GM15510 (cell line): Measurements from ENCODE around the gene NADSYN1.

Experiments
- POLR2A ChIP-seq: IDR thresholded peaks from 3 replicates; pipeline ENCODE4 v1.6.1; 2011; ENCODE audit warnings: borderline replicate concordance; ENCODE audit not compliant: insufficient read length; ENCODE audit errors: extremely low read depth

Gene NADSYN1

DNA sequence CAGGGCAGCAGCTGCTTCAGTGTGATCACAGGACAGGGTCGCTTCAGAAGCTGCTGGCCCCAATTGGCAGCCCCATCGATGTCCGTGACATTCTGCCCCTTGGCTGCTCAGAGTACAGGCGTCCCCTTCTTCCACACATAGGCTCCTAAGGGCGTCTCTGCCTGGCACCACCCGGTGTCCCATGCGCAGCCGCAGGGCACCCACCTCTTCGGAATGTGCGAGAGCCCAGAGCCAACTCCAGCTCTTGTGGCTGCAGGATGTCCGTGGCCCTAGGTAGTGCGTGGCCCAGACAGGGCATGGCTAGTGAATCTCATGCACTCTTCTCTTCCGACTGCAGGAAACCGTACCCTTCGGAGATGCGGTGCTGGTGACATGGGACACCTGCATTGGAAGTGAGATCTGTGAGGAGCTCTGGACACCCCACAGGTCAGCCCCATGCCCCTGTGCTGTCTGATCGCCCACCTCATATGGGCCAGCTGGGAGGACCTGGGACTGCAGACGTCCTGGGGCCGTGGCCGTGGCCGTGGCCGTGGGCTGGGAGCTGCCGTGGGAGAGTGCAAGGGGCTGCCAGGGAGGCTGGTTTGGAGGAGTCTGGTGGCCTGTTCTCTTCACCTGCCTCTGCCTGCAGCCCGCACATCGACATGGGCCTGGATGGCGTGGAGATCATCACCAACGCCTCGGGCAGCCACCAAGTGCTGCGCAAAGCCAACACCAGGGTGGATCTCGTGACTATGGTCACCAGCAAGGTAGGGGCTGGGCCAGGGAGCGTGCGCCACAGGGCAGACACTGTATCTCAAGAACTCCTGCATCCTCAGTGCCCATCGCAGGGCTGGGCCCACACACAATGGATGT is 20.2 kb downstream of the NADSYN1 start:
- TF ChIP-seq POLR2A = no peak

DNA sequence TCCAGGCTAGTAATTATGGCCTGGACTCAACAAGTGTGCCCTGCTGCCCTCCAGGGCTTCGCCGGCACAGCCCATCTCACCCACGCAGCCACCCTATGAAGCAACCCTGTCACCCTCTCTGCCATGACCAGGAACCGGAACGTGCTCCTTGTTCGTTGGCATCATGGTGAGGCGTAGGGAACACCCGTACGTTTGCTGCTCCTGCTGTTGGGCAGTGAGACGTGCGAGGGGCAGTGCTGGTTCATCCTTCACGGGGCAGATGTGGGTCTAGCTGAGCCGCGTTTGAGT is 20.7 kb downstream of the NADSYN1 start:
- no peak for TF ChIP-seq POLR2A

DNA sequence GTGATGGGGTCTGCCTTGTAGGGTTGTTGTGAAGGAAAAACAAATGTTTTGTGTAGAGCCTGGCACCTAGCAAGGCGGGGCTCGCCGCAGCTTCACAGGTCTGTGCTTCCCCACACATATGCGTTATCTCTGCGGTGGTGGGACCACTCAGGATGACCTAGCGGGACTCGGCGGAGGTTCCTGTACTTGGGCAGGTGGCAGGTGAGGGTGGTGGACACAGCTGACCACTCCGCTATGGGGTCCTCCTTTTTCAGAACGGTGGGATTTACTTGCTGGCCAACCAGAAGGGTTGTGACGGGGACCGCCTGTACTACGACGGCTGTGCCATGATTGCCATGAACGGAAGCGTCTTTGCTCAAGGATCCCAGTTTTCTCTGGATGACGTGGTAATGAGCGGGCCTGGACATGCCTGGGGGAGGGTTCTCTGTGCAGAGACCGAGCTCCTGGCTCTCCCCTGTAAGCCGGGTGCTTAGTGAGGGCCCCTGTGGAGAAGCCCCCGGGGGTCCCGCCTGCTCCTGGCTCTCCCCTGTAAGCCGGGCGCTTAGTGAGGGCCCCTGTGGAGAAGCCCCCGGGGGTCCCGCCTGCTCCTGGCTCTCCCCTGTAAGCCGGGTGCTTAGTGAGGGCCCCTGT is 21.3 kb downstream of the NADSYN1 start:
- TF ChIP-seq POLR2A = no peak

DNA sequence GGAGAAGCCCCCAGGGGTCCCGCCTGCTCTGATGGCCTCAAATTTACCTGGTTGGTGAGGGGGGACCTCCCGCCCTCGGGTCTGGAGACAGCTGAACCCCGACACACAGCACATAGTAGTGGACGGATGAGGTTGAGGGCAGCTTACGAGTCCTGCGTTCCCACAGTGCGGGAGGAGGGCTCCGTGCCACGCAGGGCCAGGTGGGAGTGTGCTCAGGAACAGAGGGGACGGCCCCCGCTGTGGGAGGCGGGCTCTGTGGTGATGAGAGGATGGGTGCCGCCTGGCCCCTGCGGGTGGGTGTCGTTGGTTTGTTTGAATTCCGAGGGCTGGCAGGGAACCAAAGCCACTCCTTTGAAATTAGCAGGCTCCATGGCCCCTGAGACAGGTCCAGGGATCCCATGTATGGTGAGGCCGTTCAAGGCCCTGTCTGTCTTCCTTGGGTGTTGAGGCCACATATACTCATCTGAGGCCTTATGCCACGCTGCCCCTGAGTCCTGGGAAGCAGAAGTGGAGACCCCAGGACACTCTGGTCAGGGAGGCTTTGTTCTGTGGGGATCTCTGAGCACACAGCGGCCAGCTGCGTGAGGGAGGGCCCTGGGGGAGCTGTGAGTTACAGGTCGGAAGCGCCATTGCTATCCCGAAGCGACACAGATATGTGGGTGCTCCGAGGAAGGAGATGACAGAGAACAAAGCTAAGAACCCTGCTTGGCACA is 21.9 kb downstream of the NADSYN1 start:
- TF ChIP-seq POLR2A = no peak

DNA sequence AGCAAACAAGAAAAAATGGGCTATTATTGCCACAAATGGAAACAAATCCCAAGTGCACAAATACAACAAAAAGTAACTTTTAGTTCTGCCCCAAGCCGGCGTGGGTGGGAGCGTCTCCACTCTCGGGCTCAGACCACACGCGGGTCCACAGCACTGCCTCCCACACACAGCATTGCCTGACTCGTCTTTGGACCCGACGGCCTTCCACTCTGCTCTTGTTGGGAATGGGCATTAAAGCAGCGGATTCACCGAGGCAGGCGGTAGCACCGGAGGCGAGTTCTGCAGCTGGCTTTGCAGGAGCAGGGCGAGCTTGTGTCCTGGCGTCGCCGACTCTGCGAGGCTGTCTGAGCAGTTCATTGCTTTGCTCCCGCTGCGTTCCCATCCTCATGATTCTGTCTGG is 23.0 kb downstream of the NADSYN1 start:
- TF ChIP-seq POLR2A = no peak

DNA sequence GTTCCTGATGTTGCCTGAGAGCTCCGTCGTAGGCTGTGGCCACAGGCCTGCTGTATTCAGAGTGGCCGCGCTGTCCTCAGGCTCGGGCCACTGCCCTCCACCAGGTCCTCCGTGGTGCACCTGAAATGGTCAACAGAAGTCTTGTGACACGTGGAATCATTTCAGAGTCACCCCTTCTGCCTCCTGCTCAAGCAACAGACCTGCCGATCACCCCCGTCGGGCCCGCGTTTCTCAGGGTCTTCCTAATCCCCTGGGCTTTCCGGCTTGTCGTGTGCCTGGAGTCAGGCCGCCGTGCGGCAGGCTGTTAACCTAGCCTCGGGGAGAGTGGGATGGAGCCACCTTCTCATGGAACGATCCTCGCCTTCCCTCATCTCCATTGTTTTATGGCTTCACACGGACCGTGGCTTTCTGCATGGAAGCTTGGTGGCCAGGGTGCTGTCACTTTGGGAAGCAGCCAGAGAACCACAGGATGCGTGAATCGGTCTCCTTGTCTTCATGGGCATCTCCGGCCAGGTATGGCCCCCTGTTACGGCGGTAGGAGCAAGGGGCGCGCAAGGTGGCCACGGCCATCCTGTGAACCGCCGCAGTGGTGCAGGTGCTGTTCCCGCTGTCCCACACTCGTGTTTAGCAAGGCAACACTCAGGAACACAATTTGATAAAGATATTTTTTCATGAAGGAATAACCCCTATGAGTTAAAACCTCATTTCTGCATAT is 24.1 kb downstream of the NADSYN1 start:
- TF ChIP-seq POLR2A = no peak

DNA sequence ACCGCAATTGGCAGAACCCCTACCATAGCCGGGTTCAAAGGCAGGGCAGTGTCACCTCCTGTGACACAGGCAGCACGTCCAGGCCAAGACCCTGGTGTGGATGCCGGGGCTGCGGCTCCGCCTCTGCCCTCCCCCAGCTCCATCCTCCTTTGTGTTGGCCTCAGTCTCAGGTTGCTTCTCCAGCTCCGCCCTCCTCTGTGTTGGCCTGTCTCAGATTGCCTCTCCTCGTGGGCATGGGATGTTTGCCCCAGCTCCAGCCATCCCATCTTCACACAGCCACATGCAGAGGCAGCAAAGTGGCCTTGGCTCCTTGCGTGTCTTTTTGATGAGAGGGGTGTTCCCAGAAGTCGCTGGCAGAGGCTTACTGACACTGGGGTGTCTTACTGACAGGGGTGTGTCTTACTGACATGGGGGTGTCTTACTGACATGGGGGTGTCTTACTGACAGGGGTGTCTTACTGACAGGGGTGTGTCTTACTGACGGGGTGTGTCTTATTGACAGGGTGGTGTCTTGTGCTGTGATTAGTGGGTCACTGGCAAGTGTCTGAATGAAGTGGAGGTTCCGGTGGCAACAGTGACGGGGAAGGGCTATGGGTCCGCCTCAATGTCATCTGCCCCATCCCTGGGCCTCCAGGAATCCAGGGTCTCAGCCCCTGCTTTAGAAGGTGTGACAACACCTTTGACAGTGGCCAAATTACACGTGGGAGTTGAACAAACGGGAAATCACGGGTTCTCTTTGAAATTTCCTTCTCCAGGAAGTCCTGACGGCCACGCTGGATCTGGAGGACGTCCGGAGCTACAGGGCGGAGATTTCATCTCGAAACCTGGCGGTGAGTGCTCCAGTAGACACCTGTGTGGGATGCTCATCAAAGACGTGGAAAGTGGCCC is 24.9 kb downstream of the NADSYN1 start:
- TF ChIP-seq POLR2A = no peak

DNA sequence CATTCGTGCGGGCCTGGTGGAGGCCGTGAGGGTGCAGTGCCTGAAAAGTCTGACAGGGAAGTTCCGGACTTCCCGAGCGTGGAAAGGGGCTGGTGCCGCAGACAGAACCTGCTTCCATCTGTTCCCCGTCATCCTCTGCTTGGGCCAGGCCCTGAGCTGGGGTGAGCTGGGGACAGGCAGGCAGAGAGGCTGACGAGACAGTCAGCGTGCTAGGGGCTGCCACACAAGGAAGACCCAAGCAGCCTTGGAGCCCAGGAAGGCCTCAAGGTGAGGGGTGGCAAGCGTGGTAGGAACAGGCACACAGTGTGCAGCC is 25.5 kb downstream of the NADSYN1 start:
- no peak for TF ChIP-seq POLR2A

DNA sequence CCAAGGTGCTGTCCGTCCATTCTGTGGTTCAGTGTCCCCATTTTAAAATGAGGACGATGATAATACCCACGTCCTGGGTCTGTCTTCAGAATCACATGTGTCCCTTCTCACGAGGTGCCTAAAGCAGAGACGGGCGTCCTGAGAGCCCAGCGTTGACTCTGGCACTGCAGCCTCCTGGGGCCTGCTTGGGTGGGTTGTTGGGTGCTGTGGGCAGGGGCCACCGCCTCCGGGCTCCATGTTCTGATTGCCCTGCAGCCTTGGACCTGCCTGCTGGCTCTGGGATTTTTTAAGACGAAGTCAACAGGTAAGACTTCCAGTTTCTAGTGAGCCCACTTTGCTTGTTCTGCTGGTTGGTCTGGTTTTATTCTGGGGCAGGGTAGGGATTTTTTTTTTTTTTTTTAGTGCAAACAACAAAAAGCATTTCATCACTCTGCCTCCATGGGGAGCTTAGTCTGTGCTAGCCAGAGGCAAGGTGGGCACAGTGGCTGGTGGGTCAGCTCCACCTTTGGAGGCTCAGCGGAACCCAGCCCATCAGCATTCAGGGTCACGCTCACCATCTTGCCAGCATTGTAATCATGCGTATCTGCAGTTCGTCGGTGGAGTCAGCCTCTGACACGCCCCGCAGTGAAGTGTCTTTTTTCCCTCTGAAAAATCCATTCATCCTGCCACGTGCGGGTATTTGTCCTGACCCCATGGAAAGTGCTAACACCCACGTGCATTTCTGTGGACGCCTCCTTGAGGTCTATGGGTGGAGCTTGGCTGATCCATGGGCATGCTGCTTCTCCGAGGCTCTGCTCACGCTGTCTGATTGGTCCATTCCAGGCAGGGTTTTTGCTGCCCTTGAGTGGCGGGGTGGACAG is 28.3 kb downstream of the NADSYN1 start:
- no peak for TF ChIP-seq POLR2A

DNA sequence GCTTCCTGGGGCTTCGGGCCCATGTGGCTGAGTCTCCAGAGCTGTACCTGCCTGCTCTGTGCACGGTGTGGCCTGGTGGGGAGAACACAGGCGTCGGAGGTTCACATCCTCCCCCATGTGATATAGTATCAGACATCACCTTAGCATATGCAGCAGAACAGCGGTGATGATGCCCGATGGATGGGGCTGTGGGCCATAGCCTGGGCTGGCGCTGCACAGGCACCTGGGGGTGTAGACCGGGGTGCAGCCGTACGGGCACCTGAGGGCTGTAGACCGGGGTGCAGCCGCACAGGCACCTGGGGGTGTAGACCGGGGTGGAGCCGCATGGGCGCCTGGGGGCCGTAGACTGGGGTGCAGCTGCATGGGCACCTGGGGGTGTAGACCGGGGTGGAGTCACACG is 29.2 kb downstream of the NADSYN1 start:
- no peak for TF ChIP-seq POLR2A

DNA sequence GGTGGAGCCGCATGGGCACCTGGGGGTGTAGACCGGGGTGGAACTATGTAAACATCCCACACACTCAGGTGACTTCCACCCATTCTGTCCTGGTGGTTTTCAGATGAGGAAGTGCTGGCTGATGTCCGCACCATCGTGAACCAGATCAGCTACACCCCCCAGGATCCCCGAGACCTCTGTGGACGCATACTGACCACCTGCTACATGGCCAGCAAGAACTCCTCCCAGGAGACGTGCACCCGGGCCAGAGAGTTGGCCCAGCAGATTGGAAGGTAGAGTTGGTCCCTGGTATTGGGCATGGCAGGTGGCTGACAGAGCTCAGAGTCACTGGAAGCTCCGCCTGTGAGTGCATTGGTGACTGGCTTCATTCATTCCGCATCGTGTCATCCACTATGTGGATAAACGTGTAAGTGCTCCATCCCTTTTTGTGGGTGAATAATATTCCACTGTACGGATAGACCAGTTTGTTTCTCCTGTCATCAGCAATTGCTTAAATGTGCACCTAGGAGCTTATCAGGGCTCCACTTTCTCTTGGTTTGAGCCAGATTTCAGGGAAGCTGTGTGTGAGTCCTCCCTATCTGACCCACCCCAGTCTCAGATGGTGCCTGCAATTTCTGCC is 29.9 kb downstream of the NADSYN1 start:
- no peak for TF ChIP-seq POLR2A

DNA sequence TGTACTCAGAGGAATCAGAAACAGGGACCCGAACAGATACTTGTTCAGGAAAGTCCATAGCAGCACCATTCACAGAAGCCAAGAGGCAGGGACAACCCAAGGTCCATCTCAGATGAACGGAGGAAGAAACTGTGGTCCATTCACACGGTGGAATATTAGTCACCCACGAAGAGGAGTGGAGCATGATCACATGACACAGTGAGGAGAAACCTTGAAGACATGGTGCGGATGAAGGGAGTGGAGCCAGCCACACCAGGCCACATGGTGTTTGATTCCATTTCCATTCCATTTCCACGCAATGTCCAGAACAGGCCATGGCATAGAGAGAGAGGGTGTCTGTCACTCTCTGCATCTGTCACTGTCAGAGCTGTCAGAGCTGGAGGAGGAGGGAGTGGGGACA is 30.7 kb downstream of the NADSYN1 start:
- no peak for TF ChIP-seq POLR2A

DNA sequence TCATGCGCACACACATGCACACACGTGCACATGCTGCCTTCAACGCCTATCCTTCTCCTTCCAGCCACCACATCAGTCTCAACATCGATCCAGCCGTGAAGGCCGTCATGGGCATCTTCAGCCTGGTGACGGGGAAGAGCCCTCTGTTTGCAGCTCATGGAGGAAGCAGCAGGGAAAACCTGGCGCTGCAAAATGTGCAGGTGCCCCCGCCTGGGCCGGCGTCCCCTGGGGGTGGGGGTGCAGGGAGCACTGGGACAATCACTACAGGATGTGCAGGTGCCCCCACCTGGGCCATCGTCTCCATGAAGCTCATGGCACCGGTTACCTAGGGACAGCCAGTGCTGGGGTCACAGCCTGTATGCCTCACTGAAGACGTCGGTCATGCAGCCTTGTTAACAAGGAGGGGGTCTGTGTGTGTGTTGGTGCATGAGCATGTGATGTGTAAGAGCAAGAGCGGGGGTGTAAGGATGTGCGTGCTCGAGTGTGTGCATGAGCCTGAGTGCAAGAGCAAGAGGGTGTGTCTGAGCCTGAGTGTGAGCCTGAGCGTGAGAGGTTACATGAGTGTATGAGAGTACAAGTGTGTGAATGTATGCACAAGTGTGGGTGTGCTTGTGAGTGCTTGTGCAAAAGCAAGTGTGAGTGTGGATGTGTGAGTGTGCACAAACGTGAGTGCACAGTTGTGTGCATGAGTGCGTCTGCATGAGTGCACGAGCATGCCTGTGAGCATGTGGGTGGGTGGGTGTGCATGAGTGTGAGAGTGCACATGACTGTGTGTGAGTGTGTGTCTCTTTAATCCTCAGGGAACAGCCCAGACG is 31.5 kb downstream of the NADSYN1 start:
- no peak for TF ChIP-seq POLR2A

DNA sequence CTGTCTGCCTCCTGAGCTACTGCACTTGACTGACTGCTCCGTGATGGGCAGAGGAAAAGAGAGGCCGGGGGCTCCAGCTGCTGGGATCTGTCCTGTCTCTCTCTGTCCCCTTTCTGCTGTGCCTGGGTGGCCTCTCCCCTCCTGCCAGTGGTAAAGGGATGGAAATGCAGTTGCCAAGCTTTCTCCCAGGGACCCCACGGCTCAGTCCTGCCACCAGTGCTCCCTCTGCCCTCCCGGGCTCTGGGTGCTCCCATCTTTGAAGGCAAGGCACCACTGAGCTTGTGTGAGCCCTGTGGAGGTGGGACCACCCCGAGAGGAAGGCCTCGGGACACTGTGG is 32.0 kb downstream of the NADSYN1 start:
- TF ChIP-seq POLR2A = no peak
